HL-60 (cell line): ENCODE results near the gene C16orf46.

Experiments
- DNase-seq, 2 experiments: peaks; one replicate each; pipeline ENCODE4 v3.0.0-alpha.2; 2010 to 2020; ENCODE audit warnings: low read depth in 1 of 2, low spot score in 1 of 2
- H3K27ac ChIP-seq: fragments of 250-450 bp; sonication (Bioruptor Pico); replicated peaks from 2 replicates; pipeline ENCODE4 v1.5.1; 2020; ENCODE audit warnings: mild to moderate bottlenecking, moderate library complexity
- H3K27me3 ChIP-seq: fragments of 250-450 bp; sonication (Bioruptor Pico); 2 replicates; pipeline ENCODE4 v1.5.1; 2021; ENCODE audit warnings: mild to moderate bottlenecking, moderate library complexity; ENCODE audit not compliant: insufficient read depth, poor library complexity, severe bottlenecking
- H3K4me3 ChIP-seq: replicated peaks from 2 replicates; pipeline ENCODE4 v1.5.1; 2011; ENCODE audit warnings: mild to moderate bottlenecking, control low read depth, low read length; ENCODE audit not compliant: insufficient read depth
- CTCF ChIP-seq: IDR thresholded peaks from one replicate; pipeline ENCODE4 v1.5.1; 2011; ENCODE audit warnings: low read length, control low read depth, inconsistent platforms; ENCODE audit not compliant: insufficient read depth
- GABPA ChIP-seq: IDR thresholded peaks from 2 replicates; pipeline ENCODE4 v1.6.1; 2012; ENCODE audit warnings: low read depth
- POLR2AphosphoS5 ChIP-seq: IDR thresholded peaks from 2 replicates; pipeline ENCODE4 v1.6.1; 2012; ENCODE audit warnings: low read depth
- REST ChIP-seq: IDR thresholded peaks from 2 replicates; pipeline ENCODE4 v1.6.1; 2012; ENCODE audit warnings: low read depth; ENCODE audit not compliant: insufficient replicate concordance
- SPI1 ChIP-seq: IDR thresholded peaks from 2 replicates; pipeline ENCODE4 v1.6.1; 2012; ENCODE audit warnings: low read depth, mild to moderate bottlenecking, borderline replicate concordance

C16orf46 gene

GRCh38 chr16:81107511-81107910, 30.5 kb upstream of the C16orf46 start:
- DNase-seq, result no peak
- no peaks in the 10 kb centered on the region for H3K27me3 ChIP-seq
- no peak overlapping the region for H3K27ac ChIP-seq
- no peak overlapping the region for H3K4me3 ChIP-seq
- TF ChIP-seq POLR2AphosphoS5 (no peak), GABPA (no peak), REST (no peak), CTCF (no peak)

- TF ChIP-seq SPI1 (no peak), GABPA (no peak), POLR2AphosphoS5 (no peak), REST (no peak)
- Histone ChIP-seq H3K4me3 (no peak overlapping the region), H3K27me3 (no peaks in the 10 kb centered on the region), H3K27ac (no peak overlapping the region)
- no peak for DNase-seq
Measured at GRCh38 chr16:81106826-81107503, 29.9 kb upstream of the C16orf46 start.

- Histone ChIP-seq H3K27me3 (no peaks in the 10 kb centered on the region), H3K4me3 (no peak overlapping the region), H3K27ac (no peak overlapping the region)
- TF ChIP-seq POLR2AphosphoS5 (no peak), GABPA (no peak), REST (no peak), CTCF (no peak), SPI1 (no peak)
- no peak for DNase-seq
Measured at GRCh38 chr16:81105946-81106345, 28.9 kb upstream of the C16orf46 start.
